Activated T-helper 1 cell treated with anti-CD3 and anti-CD28 coated beads, Interleukin-2, amount 50 U/mL, for 16 hours (primary cell): Measurements from ENCODE around the gene TRPM3.

ENCODE experiments used
- DNase-seq, 2 donors: peaks; one replicate each; pipeline ENCODE4 v3.0.0-alpha.2; 2020; ENCODE audit warnings: low read depth in 1 of 2, low spot score in 1 of 2

The TRPM3 gene

GRCh38 chr9:70492319-70492777 is 629.1 kb downstream of the TRPM3 start:
- DNase-seq, result no peak

GRCh38 chr9:70491426-70492318 is 629.7 kb downstream of the TRPM3 start:
- no peak for DNase-seq

- DNase-seq, result no peak
These were observed 630.9 kb downstream of the TRPM3 start for GRCh38 chr9:70490478-70490877.

GRCh38 chr9:70488793-70489105 is 632.7 kb downstream of the TRPM3 start:
- DNase-seq, result no peak

GRCh38 chr9:70488098-70488792 is 633.2 kb downstream of the TRPM3 start:
- no peak for DNase-seq

- DNase-seq, result no peak
These were observed 635.3 kb downstream of the TRPM3 start for GRCh38 chr9:70486127-70486526.

- no peak for DNase-seq
These were observed 636.1 kb downstream of the TRPM3 start for GRCh38 chr9:70485273-70485858.

GRCh38 chr9:70484232-70485130 is 636.9 kb downstream of the TRPM3 start:
- no peak for DNase-seq

- DNase-seq, result no peak
These were observed 640.0 kb downstream of the TRPM3 start for GRCh38 chr9:70481471-70481870.

GRCh38 chr9:70480405-70480980 is 640.9 kb downstream of the TRPM3 start:
- no peak for DNase-seq

- DNase-seq, result no peak
These were observed 641.5 kb downstream of the TRPM3 start for GRCh38 chr9:70479880-70480291.
